Measurements from ENCODE around the gene KAZN.
"Not testable (repeated sequence)": the region's sequence is repeated elsewhere in the genome, so short reads cannot be mapped to it uniquely, and the experiment has no call there.

Gene KAZN

GRCh38 chr1:14948112-14948652, 349.7 kb downstream of the KAZN start:
- DNase-seq: no peak

GRCh38 chr1:14949270-14949835, 350.9 kb downstream of the KAZN start:
- no peak for DNase-seq

GRCh38 chr1:14949836-14950713, 351.6 kb downstream of the KAZN start:
- no peak for DNase-seq

GRCh38 chr1:14951766-14952165, 353.3 kb downstream of the KAZN start:
- DNase-seq: no peak

GRCh38 chr1:14952626-14953314, 354.3 kb downstream of the KAZN start:
- DNase-seq: no peak

- peak; percentile 92 for DNase-seq
These were observed 355.7 kb downstream of the KAZN start for GRCh38 chr1:14954210-14954609.

- DNase-seq: no peak
These were observed 356.4 kb downstream of the KAZN start for GRCh38 chr1:14954930-14955329.

- DNase-seq: no peak
These were observed 356.9 kb downstream of the KAZN start for GRCh38 chr1:14955402-14955801.

GRCh38 chr1:14955976-14956375, 357.5 kb downstream of the KAZN start:
- DNase-seq: no peak

GRCh38 chr1:14956579-14957195, 358.2 kb downstream of the KAZN start:
- no peak for DNase-seq

GRCh38 chr1:14957375-14958098, 359.1 kb downstream of the KAZN start:
- DNase-seq: no peak

- DNase-seq: no peak
These were observed 360.0 kb downstream of the KAZN start for GRCh38 chr1:14958249-14959058.

GRCh38 chr1:14959059-14959694, 360.7 kb downstream of the KAZN start:
- no peak for DNase-seq

GRCh38 chr1:14961661-14962267, 363.3 kb downstream of the KAZN start:
- no peak for DNase-seq

- no peak for DNase-seq
These were observed 363.9 kb downstream of the KAZN start for GRCh38 chr1:14962407-14962806.

GRCh38 chr1:14963791-14964710, 365.6 kb downstream of the KAZN start:
- DNase-seq: not testable (repeated sequence)

- DNase-seq: no peak
These were observed 366.2 kb downstream of the KAZN start for GRCh38 chr1:14964711-14965055.

- peak; percentile 94 for DNase-seq
These were observed 369.9 kb downstream of the KAZN start for GRCh38 chr1:14968251-14968851.

- DNase-seq: peak; percentile 35
These were observed 370.5 kb downstream of the KAZN start for GRCh38 chr1:14969006-14969405.

Measured in EL (cell line).